ENCODE measurements around the gene BACH2.
"Not testable (repeated sequence)": the region's sequence is repeated elsewhere in the genome, so short reads cannot be mapped to it uniquely, and the experiment has no call there.

The BACH2 gene

GRCh38 chr6:90053614-90054013 lies 243.0 kb downstream of the BACH2 start:
- no peak for DNase-seq

- no peak for DNase-seq
Observed at GRCh38 chr6:90049295-90049694, 247.3 kb downstream of the BACH2 start.

GRCh38 chr6:90048206-90048967 lies 248.3 kb downstream of the BACH2 start:
- no peak for DNase-seq

GRCh38 chr6:90045535-90045934 lies 251.1 kb downstream of the BACH2 start:
- DNase-seq: no peak

GRCh38 chr6:90044833-90045381 lies 251.7 kb downstream of the BACH2 start:
- no peak for DNase-seq

GRCh38 chr6:90044182-90044832 lies 252.3 kb downstream of the BACH2 start:
- no peak for DNase-seq

GRCh38 chr6:90040931-90041330 lies 255.7 kb downstream of the BACH2 start:
- DNase-seq: no peak

- no peak for DNase-seq
Observed at GRCh38 chr6:90039911-90040310, 256.7 kb downstream of the BACH2 start.

- no peak for DNase-seq
Observed at GRCh38 chr6:90038961-90039653, 257.5 kb downstream of the BACH2 start.

- DNase-seq: no peak
Observed at GRCh38 chr6:90036963-90037362, 259.7 kb downstream of the BACH2 start.

- no peak for DNase-seq
Observed at GRCh38 chr6:90035047-90035723, 261.5 kb downstream of the BACH2 start.

GRCh38 chr6:90033746-90034271 lies 262.8 kb downstream of the BACH2 start:
- DNase-seq: no peak

GRCh38 chr6:90032489-90033212 lies 264.0 kb downstream of the BACH2 start:
- not testable (repeated sequence) for DNase-seq

GRCh38 chr6:90028995-90029635 lies 267.5 kb downstream of the BACH2 start:
- no peak for DNase-seq

GRCh38 chr6:90028066-90028778 lies 268.4 kb downstream of the BACH2 start:
- no peak for DNase-seq

GRCh38 chr6:90026216-90026615 lies 270.4 kb downstream of the BACH2 start:
- no peak for DNase-seq

- DNase-seq: no peak
Observed at GRCh38 chr6:90025523-90026061, 271.1 kb downstream of the BACH2 start.

- no peak for DNase-seq
Observed at GRCh38 chr6:90024633-90025032, 272.0 kb downstream of the BACH2 start.

- DNase-seq: no peak
Observed at GRCh38 chr6:90021711-90022110, 274.9 kb downstream of the BACH2 start.

GRCh38 chr6:90020746-90021145 lies 275.9 kb downstream of the BACH2 start:
- no peak for DNase-seq

GRCh38 chr6:90019216-90019615 lies 277.4 kb downstream of the BACH2 start:
- DNase-seq: no peak
